ENCODE measurements around the gene GJC1.

Gene GJC1

DNA sequence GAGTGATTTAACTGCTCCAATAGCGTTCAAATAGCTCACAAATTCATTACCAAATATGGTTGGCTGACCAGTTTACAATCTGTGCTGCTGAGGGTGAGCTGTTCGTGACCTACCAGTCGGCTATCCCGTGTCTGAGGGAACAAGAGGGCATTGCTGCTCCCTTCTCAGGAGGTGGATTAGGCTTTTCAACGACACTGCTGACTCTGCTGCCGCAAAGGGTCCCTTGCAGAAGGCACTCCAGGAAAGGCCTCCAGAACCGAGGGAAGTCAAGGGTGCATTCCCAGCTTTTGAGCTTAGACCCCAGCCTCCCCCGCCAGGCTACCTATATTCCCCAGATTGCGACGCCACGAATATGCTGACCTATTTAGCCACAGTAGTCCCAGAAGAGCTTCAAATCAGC lies 32.3 kb downstream of the GJC1 start:
- no peak for DNase-seq

- DNase-seq = no peak
Observed at GRCh38 chr17:44796731-44797130, 33.4 kb downstream of the GJC1 start.

DNA sequence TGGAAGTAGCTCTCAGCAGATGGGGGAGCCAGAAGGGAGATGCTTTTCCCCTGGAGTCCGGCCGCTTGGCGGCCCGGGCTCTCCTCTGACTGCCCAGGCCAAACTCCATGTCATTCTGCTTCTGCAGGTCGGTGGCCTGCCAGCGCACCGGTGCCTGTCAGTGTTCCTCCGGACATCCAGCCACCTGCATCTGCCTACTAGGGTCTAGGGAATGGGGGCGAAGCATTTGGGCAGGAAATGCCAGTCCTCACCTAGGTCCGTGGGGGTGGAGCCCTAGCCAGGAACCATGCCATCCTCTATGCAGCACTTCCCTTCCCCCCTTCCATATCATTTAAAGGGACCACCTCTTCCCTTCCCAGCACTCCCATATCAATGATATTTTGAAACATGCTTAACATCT lies 34.2 kb downstream of the GJC1 start:
- no peak for DNase-seq

DNA sequence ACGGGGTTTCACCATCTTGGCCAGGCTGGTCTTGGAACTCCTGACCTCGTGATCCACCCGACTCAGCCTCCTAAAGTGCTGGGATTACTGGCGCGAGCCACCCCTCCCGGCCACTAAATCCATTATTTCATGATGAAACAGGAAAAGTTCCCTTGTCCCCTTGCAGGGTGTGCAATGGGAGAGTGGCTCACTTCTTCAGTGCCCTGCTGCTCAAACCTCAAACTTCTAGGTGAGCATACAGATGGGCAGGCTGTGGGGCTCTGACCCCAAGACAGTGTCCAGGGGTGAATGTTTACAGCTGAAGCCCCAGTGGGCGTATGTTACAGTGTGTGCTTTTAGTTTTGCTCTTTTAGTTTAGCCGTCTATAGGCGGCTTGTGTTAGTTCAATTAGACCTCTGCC lies 34.7 kb downstream of the GJC1 start:
- DNase-seq = no peak

GRCh38 chr17:44794851-44795413 lies 35.2 kb downstream of the GJC1 start:
- DNase-seq = no peak

DNA sequence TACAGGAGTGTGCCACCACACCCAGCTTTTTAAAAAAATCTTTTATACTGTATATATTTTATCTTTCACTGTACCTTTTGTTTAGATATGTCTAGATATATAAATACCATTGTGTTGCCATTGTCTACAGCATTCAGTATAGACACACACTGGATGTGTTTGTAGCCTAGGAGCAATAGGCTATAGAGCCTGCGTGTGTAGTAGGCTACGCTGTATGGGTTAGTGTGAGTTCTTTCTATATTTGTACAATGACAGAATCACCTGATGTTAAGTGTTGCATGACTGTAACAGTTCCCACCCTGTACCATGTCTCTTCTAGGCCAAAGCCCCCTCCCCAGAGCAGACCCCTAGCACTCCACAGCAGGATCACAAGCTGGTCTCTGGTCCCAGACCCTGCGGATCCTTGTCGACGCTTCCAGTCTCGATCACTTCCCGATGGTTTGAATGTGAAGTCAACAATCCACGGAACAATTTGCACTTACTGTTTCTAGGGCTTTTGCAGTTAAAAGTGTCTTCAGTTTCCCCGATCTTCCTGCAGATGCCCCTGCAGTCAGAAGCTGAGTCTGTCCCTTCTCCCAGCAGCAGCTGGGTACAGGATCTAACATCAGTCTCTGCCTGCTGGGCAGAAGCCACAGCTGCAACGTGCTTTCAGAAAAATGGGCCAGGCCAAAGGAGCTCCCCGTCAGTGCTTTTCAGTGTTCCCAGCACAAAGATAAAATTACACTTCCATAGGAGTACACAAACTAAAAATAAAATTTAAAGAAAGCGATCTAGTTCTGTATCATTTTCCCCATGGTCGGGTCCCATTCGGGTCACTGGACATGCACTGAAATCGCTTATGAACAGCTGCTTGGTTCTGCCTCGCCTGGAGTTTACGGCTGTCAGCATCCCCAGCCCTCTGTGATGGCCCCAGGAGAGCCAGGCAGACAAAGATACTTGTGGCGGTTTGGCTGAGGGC lies 35.9 kb downstream of the GJC1 start:
- no peak for DNase-seq

GRCh38 chr17:44792276-44792675 lies 37.8 kb downstream of the GJC1 start:
- DNase-seq = no peak

DNA sequence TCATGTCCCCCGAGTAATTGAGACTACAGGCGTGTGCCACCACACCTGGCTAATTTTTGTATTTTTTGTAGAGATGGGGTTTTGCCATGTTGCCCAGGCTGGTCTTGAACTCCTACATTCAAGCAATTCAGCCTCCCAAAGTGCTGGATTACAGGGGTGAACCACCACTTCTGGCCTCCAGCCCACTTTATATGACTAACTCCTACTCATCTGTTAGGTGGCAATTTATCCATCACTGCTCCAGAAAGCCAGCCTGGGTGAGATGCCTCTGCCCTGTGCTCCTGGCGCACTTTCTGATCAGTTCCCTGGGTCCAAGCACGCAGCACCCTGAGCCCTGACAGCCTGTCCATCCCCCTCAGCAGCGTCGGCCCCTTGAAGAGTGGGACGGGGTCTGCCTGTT lies 41.9 kb downstream of the GJC1 start:
- DNase-seq = no peak

DNA sequence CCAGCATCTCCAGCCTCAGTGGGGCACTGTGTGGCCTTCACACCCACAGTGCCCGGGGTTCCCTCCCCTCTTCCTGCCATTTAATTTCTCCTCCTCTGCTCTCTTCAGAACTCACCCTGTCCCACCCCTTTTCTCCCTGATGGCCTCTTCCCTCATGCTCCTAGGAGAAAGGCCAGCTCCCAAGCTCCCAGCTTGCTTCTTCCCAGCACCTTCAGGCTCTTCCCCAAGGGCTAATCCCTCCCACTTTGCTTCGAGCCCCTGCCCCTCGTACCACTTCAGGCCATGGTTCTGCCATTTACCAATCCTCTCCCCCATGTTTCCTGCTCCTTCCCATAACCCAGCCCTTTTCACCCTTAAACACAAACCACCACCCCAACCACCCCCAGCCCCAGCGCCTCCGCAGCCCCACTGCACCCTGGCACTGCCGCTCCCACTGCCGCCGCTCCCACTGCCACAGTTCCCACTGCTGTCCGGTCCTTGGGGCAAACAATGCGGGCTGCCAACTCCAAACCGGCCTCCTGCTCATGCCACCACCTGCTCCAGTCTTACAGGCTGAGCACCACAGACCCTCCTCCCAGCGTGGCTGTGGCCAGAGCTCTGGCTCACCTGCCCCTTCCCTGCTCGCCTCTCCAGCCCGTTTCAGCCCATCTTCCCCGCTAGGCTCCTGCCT lies 42.7 kb downstream of the GJC1 start:
- DNase-seq = no peak

DNA sequence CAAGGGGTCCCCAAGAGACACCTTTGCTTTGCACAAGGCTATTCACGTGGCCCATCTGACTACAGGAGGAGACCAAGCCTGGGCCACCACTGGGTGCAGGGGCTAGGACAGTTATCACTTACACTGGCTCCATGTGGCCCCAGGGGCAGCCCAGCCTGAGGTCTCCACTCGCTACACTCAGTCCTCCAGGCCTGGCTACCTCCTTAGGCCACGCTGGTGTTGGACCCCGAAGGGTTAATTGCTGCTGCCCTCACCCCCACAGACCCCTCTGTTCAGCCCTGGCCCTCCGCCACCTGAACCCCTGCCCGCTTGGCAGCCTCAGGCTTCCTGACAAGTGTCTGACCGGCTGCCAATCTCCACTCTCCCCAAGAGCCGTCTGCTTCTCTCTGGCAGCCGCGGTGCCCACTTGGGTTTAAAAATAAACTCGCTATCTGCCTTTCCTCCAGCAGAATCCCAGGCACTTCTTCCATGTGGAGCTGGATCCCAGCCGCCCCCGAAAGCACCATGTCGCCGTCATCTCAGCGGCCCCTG lies 43.5 kb downstream of the GJC1 start:
- no peak for DNase-seq

- DNase-seq = no peak
Observed at GRCh38 chr17:44785921-44786320, 44.2 kb downstream of the GJC1 start.

- no peak for DNase-seq
Observed at GRCh38 chr17:44782326-44782850, 47.7 kb downstream of the GJC1 start.

- DNase-seq = no peak
Observed at GRCh38 chr17:44781551-44782325, 48.3 kb downstream of the GJC1 start.

GRCh38 chr17:44780845-44781480 lies 49.1 kb downstream of the GJC1 start:
- no peak for DNase-seq

GRCh38 chr17:44780161-44780560 lies 49.9 kb downstream of the GJC1 start:
- DNase-seq = no peak

DNA sequence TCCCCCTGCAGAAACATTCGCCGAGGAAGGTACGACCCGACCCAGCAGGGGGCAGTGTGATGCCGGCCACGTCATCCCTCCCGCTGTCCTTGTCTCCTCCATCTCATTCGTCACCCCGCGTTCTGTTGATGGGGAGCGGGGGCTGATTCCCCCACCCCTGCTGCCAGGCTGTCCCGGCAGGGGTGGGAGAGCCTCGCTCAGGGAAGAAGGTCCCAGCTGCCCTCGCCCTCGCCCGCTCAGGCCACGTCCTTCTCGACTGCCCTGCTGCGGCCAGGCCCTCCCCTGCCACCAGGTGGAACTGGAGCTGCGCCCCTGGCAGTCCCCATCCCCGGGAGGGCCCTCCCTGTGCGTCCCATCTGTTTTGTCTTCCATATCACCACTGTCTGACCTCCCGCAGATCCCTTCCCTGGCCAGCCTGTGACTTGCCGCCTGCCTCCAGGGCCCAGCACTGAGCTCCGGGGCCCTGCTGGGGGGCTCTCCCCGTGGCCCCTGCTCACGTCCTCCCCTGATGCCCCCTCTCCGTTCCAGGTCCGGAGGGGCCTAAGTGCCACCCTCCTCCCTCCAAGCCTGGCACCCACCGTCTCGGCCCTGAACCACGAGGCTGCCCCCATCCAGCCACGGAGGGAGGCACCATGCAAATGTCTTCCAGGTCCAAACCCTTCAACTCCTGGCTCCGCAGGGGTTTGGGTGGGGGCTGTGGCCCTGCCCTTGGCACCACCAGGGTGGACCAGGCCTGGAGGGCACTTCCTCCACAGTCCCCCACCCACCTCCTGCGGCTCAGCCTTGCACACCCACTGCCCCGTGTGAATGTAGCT lies 50.7 kb downstream of the GJC1 start:
- peak; percentile 80 to 84 for DNase-seq

DNA sequence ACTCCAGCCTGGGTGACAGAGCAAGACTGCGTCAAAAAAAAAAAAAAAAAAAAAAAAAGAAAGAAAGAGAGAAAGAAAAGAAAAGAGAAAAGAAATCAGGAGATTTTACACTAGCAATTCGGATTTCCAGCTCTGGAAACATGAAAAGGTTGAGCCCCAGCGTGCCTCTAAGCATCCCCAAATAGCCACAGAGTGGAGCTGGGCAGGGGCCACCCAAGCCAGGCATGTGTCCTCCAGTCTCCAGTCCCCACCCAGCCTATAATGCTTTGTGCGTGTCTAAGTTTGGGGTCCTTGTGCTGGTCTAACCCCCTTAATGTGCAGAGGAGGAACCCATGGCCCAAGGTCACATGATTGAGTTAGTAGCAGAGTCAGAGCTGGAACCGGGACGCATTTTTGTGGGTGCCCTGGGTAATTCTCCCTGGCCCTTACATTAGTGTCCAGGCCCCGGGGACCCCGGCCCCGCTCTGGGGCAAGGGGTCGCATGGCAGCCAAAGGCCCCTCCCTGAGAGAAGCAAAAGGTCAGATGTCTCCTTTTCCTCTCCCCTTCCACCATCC lies 51.4 kb downstream of the GJC1 start:
- no peak for DNase-seq

- DNase-seq = no peak
Observed at GRCh38 chr17:44777394-44778348, 52.4 kb downstream of the GJC1 start.

DNA sequence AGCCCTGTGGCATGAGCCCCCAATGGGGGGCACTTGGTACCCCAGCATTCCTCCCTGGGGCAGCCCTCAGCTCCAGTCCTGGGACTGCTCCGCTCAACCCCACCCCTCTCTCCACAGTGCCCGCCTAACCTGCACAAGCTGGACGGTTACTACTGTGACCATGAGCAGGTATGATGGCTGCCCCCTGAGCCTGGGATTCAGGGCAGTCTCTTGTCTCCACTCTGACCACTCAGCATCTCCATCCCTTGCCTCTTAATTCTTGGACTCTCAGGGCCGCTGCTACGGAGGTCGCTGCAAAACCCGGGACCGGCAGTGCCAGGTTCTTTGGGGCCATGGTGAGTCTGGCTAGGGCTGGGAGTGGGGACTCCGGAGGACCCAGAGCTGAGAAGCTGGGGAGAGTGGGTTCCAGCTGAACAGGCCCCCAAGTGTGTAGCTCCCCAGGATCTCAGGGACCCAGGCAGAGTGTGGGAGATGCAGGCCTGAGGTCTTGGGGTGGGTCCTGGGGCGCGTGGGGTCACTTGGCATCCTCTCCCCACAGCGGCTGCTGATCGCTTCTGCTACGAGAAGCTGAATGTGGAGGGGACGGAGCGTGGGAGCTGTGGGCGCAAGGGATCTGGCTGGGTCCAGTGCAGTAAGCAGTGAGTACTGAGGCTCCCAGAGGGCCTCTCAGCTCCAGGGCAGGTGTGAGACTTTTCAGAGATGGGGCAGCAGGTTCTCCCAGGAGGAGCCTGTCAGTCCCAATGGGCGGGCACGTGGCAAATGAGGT lies 53.3 kb downstream of the GJC1 start:
- no peak for DNase-seq
